ENCODE measurements around the gene PPM1H.

PPM1H gene

DNA sequence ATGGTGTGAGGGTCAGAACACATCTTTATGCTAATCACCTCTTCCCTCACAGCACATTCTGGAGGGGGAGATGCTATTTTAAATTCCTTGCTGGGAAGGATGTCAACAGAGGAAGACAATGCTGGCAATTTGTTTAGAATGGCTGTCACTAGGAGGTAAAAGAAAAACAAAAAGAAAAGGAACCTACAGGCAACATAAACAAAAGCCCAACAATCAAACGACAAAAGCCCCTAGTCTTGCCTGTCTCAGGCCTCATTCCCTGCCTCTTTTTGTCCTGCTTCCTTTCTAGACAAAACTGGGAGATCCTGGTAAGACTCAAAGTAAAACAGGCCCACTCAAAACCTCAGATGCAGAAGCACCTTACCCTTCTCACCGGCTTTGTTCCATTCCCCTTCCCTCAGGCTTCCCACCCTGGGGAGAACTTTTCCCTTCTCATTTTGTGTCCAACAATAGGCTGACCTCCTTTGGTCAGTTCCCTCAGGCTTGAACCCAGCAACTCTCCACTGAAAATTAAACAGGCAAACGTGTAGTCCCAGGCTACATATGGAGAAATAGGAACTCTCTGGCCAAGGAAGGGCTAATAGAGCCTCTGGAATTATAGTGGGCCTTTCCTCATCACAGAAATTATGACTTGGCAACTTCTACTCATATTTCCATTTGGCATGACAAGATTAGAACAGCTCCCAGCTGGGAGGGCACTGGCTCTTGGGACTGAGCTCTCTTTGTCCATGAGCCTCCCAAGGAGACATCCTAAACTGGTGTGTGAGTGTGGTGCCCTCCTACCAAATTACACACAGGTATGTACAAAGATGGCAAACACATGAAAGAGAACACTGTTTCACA is 275.3 kb downstream of the PPM1H start:
- no peak overlapping the region for H3K4me3 ChIP-seq (ENCODE audit: low read length)
- no peak for DNase-seq (ENCODE audit: low read depth)
- TF ChIP-seq, protein P1, sequence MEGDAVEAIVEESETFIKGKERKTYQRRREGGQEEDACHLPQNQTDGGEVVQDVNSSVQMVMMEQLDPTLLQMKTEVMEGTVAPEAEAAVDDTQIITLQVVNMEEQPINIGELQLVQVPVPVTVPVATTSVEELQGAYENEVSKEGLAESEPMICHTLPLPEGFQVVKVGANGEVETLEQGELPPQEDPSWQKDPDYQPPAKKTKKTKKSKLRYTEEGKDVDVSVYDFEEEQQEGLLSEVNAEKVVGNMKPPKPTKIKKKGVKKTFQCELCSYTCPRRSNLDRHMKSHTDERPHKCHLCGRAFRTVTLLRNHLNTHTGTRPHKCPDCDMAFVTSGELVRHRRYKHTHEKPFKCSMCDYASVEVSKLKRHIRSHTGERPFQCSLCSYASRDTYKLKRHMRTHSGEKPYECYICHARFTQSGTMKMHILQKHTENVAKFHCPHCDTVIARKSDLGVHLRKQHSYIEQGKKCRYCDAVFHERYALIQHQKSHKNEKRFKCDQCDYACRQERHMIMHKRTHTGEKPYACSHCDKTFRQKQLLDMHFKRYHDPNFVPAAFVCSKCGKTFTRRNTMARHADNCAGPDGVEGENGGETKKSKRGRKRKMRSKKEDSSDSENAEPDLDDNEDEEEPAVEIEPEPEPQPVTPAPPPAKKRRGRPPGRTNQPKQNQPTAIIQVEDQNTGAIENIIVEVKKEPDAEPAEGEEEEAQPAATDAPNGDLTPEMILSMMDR (conservative IDR thresholded peaks at IDR 0.05; ENCODE audit: low read depth, low read length), result no peak

DNA sequence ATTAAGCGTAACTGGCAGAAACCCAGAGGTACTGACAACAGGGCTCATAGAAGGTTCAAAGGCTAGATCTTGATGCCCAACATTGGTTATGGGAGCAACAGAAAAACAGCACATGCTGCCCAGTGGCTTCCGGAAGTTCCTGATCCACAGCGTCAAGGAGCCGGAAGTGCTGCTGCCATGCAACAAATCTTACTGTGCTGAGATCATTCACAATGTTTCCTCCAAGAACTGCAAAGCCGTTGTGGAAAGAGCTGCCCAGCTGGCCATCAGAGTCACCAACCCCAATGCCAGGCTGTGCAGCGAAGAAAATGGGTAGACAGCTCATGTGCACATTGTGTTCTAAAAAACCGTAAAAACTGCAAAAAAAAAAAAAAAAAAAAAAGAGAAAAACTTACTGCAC is 276.0 kb downstream of the PPM1H start:
- DNase-seq (ENCODE audit: low read depth), result no peak
- no peak overlapping the region for H3K4me3 ChIP-seq (ENCODE audit: low read length)
- TF ChIP-seq, protein P1 (conservative IDR thresholded peaks at IDR 0.05; ENCODE audit: low read depth, low read length), result no peak

DNA sequence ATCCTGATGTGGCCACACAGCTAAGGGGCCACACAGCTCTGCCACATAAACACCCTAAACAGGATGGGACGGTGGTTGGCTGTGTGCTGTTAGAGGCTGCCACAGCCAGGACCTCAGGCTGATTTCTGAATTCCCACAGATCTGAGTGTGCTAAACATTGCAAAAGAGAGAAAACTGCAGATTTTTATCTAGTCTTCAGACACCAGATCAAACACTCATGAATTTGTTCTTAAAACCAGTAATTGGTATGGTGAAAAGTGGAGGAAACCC is 277.7 kb downstream of the PPM1H start:
- no peak for DNase-seq (ENCODE audit: low read depth)
- H3K4me3 ChIP-seq (ENCODE audit: low read length), result no peak overlapping the region
- TF ChIP-seq, protein P1 (conservative IDR thresholded peaks at IDR 0.05; ENCODE audit: low read depth, low read length), result no peak

DNA sequence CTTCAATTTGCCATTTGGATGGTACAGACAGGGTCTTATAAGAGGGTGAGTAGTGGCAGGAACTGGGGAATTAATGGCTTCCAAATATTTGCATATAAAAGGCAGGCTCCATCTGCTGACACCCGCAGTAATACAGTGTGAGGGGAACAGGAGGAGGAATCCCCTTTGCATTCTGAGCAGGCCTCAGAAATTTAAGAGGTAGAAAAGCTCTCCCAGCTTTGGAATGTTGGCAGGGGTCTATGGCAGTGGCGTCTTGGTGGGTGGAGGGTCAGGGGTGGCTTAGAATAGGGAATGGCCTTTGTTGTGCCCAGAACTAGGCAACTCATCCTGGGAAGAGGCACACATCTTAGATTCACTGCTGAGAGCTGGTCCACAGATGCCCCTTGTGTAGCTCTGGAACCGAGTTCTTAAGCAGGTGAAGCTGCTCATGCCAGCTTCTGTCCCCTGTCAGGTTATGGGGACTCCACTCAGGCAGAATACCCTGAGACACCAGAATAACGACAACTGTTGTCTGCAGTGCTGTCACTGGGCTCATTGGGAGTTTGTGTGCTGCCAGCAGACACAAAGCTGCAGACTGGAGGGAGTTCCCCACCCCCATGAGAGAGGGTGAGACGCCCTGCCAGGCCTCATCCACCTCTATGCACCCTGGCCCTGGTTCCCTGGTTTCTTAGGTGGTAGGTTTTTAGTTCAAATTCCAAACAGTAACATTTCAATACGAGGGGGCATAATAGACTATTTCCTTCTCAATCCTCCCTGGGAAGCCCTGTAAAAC is 278.2 kb downstream of the PPM1H start:
- no peak overlapping the region for H3K4me3 ChIP-seq (ENCODE audit: low read length)
- DNase-seq (ENCODE audit: low read depth), result no peak
- TF ChIP-seq, protein P1 (conservative IDR thresholded peaks at IDR 0.05; ENCODE audit: low read depth, low read length), result no peak

DNA sequence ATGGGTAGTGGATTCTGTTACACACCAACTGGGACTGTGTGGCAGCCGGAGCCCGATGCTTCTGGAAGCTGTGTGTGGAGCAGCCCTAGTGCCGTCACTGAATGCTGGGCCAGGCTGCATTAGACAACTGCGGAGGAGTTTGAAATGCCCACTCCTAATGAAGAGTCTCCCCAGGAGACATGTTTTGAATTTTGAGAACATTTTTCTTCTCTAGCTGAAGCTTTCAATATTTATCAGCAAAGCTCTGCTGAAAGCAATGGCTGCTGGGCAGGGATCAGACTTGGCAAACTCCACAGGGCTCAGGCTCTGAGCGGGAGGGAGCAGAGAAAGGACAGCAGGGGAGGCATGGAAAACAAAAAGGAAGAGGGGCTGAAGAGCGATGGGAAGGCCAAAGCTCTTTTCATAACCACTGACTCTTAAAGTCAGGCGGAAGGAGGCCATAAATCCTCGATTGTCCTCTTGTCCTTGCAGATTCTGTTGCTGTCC is 279.2 kb downstream of the PPM1H start:
- no peak for DNase-seq (ENCODE audit: low read depth)
- TF ChIP-seq, protein P1 (conservative IDR thresholded peaks at IDR 0.05; ENCODE audit: low read depth, low read length), result no peak
- no peak overlapping the region for H3K4me3 ChIP-seq (ENCODE audit: low read length)

DNA sequence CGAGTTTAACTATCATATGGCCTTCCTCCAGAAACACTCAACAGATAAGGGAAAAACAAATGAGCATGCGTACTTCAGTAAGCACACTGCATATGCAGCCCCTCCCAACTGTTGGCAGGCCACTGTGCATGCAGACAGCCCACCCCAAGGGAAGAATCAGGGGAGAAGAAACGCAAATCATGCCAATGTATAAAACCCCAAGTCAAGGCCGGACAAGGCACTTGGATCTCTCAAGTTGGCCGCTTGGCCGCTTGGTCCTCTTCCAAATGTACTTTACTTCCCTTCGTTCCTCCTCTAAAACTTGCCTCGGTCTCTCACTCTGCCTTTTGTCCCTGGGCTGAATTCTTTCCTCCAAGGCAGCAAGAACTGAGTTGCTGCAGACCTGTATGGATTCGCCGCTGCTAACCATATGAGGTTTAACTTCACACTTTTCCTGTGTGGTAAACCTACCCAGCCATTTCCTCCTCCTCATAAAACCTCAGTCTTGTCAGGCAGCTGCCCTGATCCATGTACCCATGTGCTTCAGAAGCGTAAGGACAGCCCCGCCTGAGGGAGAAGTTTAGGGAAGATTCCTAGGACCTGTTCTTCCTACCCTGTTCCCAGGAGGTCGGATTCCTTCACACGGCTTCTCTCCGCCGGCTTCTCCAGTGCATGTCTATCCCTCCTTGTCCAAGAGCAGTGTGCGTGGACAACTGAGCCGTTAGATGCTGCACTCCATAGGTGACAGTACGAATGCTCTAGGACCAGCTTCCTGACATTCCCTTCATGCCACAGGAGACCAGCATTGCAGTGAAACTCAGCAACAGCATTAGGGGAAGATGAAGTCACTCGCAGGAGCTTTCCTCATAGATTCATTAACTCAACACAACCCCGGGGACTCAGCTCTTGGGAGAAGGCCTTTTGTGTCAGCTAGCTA is 280.4 kb downstream of the PPM1H start:
- no peak overlapping the region for H3K4me3 ChIP-seq (ENCODE audit: low read length)
- TF ChIP-seq, protein P1 (conservative IDR thresholded peaks at IDR 0.05; ENCODE audit: low read depth, low read length), result no peak
- DNase-seq (ENCODE audit: low read depth), result no peak

Data from retinal pigment epithelial cell (primary cell).